Measurements from ENCODE around the gene POLR2M. TPM values are rescaled to one million over a fixed set of nuclear protein-coding genes. Genes with fewer than 3 reads are reported as not detected.

Gene POLR2M
- total RNA-seq, 1 experiment from 2014 or later, result 86.2 TPM

DNA sequence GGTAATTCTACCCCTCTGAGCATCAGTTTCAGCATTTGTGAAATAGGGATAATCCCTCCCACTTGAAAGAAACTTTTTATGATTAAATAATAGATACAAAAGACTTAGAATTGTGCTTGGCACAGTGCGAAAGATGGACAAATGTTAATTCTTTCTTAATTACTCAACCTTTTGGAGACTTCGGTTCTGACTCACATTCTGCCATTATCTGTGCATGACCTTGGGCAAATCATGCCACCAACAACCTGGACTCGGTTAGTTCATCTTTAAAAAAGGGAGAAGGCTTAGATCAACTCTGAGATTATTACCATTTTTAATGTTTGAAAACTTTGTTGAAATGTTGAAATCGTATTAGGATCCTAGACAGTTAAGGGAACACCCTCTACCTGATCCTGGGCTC is 40.6 kb upstream of the POLR2M start:
- H3K4me3 ChIP-seq (replicated peaks in 1 of 2; ENCODE audit: low read depth in 1 of 2, low read length in 2 of 2), result no peak overlapping the region
- peaks cover 5 to 6% of the 10 kb centered on the region in 2 experiments; a peak in 2 of 4 replicates for H3K4me1 ChIP-seq (ENCODE audit: control insufficient read depth in 1 of 2, insufficient read depth in 2 of 2, low read length in 2 of 2)
- no peak overlapping the region for H3K9ac ChIP-seq (ENCODE audit: low read length)
- no peaks in the 10 kb centered on the region for H3K79me2 ChIP-seq (ENCODE audit: insufficient read depth, low read length)
- ATAC-seq (no peak), DNase-seq (ENCODE audit: low read depth, low spot score) (no peak)
- no peaks in the 10 kb centered on the region for H3K9me3 ChIP-seq (ENCODE audit: control insufficient read depth in 1 of 2, insufficient read depth in 1 of 2, low read depth in 1 of 2, low read length in 2 of 2)
- RAD21 ChIA-PET (ENCODE audit: low non-redundant PET in 1 of 2, low total read pairs in 2 of 2, uncharacterized antibody in 2 of 2, unreplicated experiment in 2 of 2), result no interaction called here
- H3K9me2 ChIP-seq (ENCODE audit: insufficient read depth), result no peaks in the 10 kb centered on the region
- no TSS peak for BruUV-seq (replicated peaks)
- intact Hi-C loops (cut with micrococcal nuclease), result loop anchor here (2.0 kb wide), 1 partner anchor 195 kb away; no protein-coding TSS in a partner anchor
- no peaks in the 10 kb centered on the region for H3K27me3 ChIP-seq (ENCODE audit: insufficient read depth, low read length)
- no peak overlapping the region for H2AFZ ChIP-seq (ENCODE audit: low read depth, low read length, poor library complexity, severe bottlenecking)
- no peaks in the 10 kb centered on the region for H3K36me3 ChIP-seq (ENCODE audit: control insufficient read depth in 1 of 2, insufficient read depth in 2 of 2, low read length in 2 of 2)
- CTCF ChIA-PET, result no interaction called here
- no peak for TF ChIP-seq CTCF (IDR thresholded peaks at IDR 0.05 in 2 of 3, conservative IDR thresholded peaks at IDR 0.05 in 1 of 3; ENCODE audit: borderline replicate concordance in 1 of 3, insufficient read depth in 1 of 3, low read depth in 2 of 3, low read length in 2 of 3)
- TF ChIP-seq REST (IDR thresholded peaks at IDR 0.05; ENCODE audit: low read depth), result no peak
- no peak for TF ChIP-seq ELF1 (IDR thresholded peaks at IDR 0.05; ENCODE audit: borderline replicate concordance, low read depth)
- no peak for TF ChIP-seq FOSL1 (IDR thresholded peaks at IDR 0.05; ENCODE audit: low read depth)
- TF ChIP-seq, protein P1, sequence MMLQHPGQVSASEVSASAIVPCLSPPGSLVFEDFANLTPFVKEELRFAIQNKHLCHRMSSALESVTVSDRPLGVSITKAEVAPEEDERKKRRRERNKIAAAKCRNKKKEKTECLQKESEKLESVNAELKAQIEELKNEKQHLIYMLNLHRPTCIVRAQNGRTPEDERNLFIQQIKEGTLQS (IDR thresholded peaks at IDR 0.05), result no peak
- TF ChIP-seq SRF (IDR thresholded peaks at IDR 0.05; ENCODE audit: low read depth), result no peak
- no peak for TF ChIP-seq RAD21 (IDR thresholded peaks at IDR 0.05; ENCODE audit: low read depth)
- TF ChIP-seq TCF7L2 (IDR thresholded peaks at IDR 0.05; ENCODE audit: borderline replicate concordance, extremely low read depth, insufficient read depth, insufficient read length), result no peak
- TF ChIP-seq YY1 (IDR thresholded peaks at IDR 0.05; ENCODE audit: extremely low read depth, insufficient replicate concordance, low read depth, low read length), result no peak
- no peak for TF ChIP-seq CBX3 (IDR thresholded peaks at IDR 0.05; ENCODE audit: low read depth)
- TF ChIP-seq POLR2A (IDR thresholded peaks at IDR 0.05; ENCODE audit: borderline replicate concordance, extremely low read depth, insufficient read depth, insufficient read length), result no peak
- H3K27ac ChIP-seq (ENCODE audit: low read depth, low read length), result no peak overlapping the region
- H4K20me1 ChIP-seq (ENCODE audit: insufficient read depth), result no peaks in the 10 kb centered on the region
- POLR2A ChIA-PET, result no interaction called here
- no peak overlapping the region for H3K4me2 ChIP-seq (ENCODE audit: low read length)

All from HCT116 (cell line).